KMS-11 (cell line): ENCODE results near the gene FBXO45.

ENCODE experiments used
- H2AFZ ChIP-seq: fragments of 200-600 bp; sonication (generic); 2 replicates; pipeline ENCODE4 v1.6.1; 2016; ENCODE audit warnings: antibody characterized with exemption, mixed run types, low read depth
- H3K27ac ChIP-seq: fragments of 200-600 bp; sonication (generic); 2 replicates; pipeline ENCODE4 v1.6.1; 2016; ENCODE audit warnings: mild to moderate bottlenecking, mixed run types
- H3K27me3 ChIP-seq: fragments of 200-600 bp; sonication (generic); 2 replicates; pipeline ENCODE4 v1.6.1; 2017; ENCODE audit warnings: mild to moderate bottlenecking, low read depth, mixed run types, moderate library complexity; ENCODE audit not compliant: insufficient read depth
- H3K36me3 ChIP-seq: fragments of 200-600 bp; sonication (generic); 2 replicates; pipeline ENCODE4 v1.6.1; 2017; ENCODE audit warnings: mild to moderate bottlenecking, mixed run types; ENCODE audit not compliant: insufficient read depth
- H3K4me1 ChIP-seq: fragments of 200-600 bp; sonication (generic); 2 replicates; pipeline ENCODE4 v1.6.1; 2016; ENCODE audit warnings: mild to moderate bottlenecking, low read depth, mixed run types; ENCODE audit not compliant: poor library complexity, severe bottlenecking
- H3K4me2 ChIP-seq: fragments of 200-600 bp; sonication (generic); 2 replicates; pipeline ENCODE4 v1.7.0; 2016; ENCODE audit warnings: mild to moderate bottlenecking, mixed run types
- H3K4me3 ChIP-seq: fragments of 200-600 bp; sonication (generic); IDR thresholded peaks from 2 replicates; pipeline ENCODE4 v1.6.1; 2017; ENCODE audit warnings: low read depth, low read length, mixed read lengths; ENCODE audit not compliant: insufficient read depth
- H3K79me2 ChIP-seq: fragments of 200-600 bp; sonication (generic); 2 replicates; pipeline ENCODE4 v1.6.1; 2016; ENCODE audit warnings: low read depth, mixed run types; ENCODE audit not compliant: insufficient read depth
- H3K9ac ChIP-seq: fragments of 200-600 bp; sonication (generic); 2 replicates; pipeline ENCODE4 v1.6.1; 2016; ENCODE audit warnings: mild to moderate bottlenecking, mixed run types
- H4K20me1 ChIP-seq: fragments of 200-600 bp; sonication (generic); 2 replicates; pipeline ENCODE4 v1.6.1; 2016; ENCODE audit warnings: mild to moderate bottlenecking, mixed run types; ENCODE audit not compliant: insufficient read depth
- CTCF ChIP-seq: fragments of 200-600 bp; sonication (generic); conservative IDR thresholded peaks from 2 replicates; pipeline ENCODE4 v1.6.1; 2017; ENCODE audit warnings: low read depth, mild to moderate bottlenecking, antibody characterized with exemption, low read length, moderate library complexity, mixed read lengths

FBXO45 gene

DNA sequence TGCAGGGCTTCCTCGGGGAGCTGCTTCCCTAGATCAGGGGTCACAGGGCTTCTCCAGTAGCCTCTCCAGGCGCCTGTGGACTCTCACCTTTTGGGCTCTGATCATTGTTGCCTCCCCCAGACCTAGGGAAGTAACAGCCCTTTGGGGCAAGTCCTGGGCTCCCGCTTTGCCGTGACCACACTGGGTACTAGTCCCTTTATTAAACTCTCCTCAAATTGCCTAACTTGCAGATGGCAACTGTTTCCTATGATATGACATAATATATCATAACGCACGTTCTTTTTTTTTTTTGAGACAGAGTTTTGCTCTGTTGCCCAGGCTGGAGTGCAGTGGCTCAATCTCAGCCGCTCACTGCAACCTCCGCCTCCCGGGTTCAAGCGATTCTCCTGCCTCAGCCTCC lies 53.2 kb downstream of the FBXO45 start:
- H3K27me3 ChIP-seq: no peaks in the 10 kb centered on the region
- H2AFZ ChIP-seq: no peak overlapping the region
- H3K4me2 ChIP-seq: no peak overlapping the region
- no peaks in the 10 kb centered on the region for H3K36me3 ChIP-seq
- no peaks in the 10 kb centered on the region for H4K20me1 ChIP-seq
- no peak for TF ChIP-seq CTCF
- no peaks in the 10 kb centered on the region for H3K4me1 ChIP-seq
- H3K27ac ChIP-seq: no peak overlapping the region
- no peak overlapping the region for H3K9ac ChIP-seq
- no peaks in the 10 kb centered on the region for H3K79me2 ChIP-seq
- H3K4me3 ChIP-seq: no peak overlapping the region

DNA sequence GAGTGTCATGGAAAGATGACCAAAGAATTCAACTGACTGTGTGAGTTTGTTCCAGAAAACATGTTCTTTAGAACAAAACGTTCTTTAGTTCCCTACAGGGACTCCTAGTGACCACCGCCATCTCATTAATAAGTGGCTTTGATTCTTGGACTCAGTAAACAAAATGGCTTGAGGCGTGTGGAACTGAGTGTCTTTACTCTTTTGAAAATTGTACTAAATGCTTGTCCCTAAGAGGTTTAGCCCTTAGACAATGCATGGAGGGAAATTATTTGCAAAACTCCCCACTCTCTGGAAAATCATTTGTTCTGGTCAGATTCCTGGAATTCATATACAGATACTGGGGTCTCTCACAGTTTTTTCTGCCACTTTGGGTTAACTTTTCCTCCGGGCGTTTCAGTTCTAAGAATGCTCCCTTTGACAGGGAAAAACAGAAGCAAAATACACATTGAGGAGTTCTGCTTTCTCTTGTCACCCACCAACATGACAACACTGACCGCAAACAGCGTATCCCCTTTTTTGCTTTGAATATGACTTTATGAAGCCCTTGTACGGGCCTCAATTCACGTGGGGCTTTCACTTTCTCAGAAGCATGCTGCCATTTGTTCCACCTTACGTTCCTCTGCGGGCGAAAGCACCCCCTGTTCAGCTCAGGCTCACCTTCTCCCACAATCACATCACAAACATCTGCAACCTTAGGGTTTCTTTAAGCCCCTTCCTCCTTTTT lies 55.8 kb downstream of the FBXO45 start:
- no peak overlapping the region for H3K4me3 ChIP-seq

DNA sequence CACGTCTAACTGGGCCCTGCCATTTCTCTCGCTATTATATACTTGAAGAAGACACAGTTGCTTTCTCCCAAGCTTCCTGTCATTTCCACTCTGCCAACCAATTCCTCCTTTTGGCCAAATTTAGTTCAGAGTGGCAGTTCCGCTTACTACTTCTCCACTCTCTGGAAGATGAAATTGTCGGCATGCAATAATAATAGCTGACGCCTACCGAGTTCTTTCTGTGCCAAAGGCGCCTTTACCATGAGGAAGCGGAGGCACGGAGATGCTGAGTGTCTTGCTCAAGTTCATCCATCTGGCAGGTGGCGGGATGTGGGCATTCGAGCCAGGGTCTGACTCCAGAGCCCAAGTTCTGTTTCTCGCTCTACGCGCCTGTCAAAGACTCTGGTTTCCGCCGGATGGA lies 56.4 kb downstream of the FBXO45 start:
- Histone ChIP-seq H3K27ac (no peak overlapping the region), H3K27me3 (no peaks in the 10 kb centered on the region), H3K4me1 (peaks cover 9% of the 10 kb centered on the region), H3K4me2 (no peak overlapping the region), H3K36me3 (no peaks in the 10 kb centered on the region), H2AFZ (no peak overlapping the region), H3K9ac (no peak overlapping the region), H3K4me3 (no peak overlapping the region), H4K20me1 (no peaks in the 10 kb centered on the region), H3K79me2 (no peaks in the 10 kb centered on the region)
- TF ChIP-seq CTCF: no peak

More for the DNA sequence above, 55.8 kb downstream of the FBXO45 start:
- H3K79me2 ChIP-seq: no peaks in the 10 kb centered on the region
- H3K4me1 ChIP-seq: peaks cover 2% of the 10 kb centered on the region
- no peak overlapping the region for H3K27ac ChIP-seq
- no peaks in the 10 kb centered on the region for H3K36me3 ChIP-seq
- H3K27me3 ChIP-seq: no peaks in the 10 kb centered on the region
- no peaks in the 10 kb centered on the region for H4K20me1 ChIP-seq
- no peak for TF ChIP-seq CTCF
- H3K9ac ChIP-seq: no peak overlapping the region
- H2AFZ ChIP-seq: no peak overlapping the region
- no peak overlapping the region for H3K4me2 ChIP-seq

DNA sequence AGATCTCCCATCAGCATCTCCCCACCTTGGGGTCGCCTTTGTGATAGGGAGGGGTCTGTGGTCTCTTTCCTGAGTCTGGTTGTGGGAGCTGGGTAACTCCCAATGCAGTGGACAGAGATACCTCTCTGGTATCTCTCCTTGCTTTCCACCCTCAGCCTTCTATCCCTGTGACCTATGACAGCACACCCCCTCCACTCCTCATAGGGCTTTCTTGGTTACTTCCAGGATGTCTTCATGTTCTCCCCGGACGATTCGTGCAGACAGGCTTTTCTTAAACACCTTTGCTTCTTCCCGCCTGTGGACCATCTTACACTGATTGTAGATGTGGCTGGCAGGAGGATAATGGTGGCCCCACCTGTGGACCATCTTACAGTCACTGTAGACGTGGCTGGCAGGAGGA lies 56.9 kb downstream of the FBXO45 start:
- Histone ChIP-seq H3K27ac (no peak overlapping the region), H2AFZ (no peak overlapping the region), H3K79me2 (no peaks in the 10 kb centered on the region), H3K4me2 (no peak overlapping the region), H3K9ac (no peak overlapping the region), H3K4me3 (no peak overlapping the region), H3K4me1 (peaks cover 13% of the 10 kb centered on the region), H4K20me1 (no peaks in the 10 kb centered on the region), H3K36me3 (no peaks in the 10 kb centered on the region), H3K27me3 (no peaks in the 10 kb centered on the region)
- no peak for TF ChIP-seq CTCF
